Activated T-cell treated with anti-CD3 and anti-CD28 coated beads, Interleukin-2, amount 50 U/mL, for 24 hours (primary cell): ENCODE measurements around the gene CRYZ.
"Not testable (repeated sequence)": the region's sequence is repeated elsewhere in the genome, so short reads cannot be mapped to it uniquely, and the experiment has no call there.

Experiments
- DNase-seq: peaks from one replicate; pipeline ENCODE4 v3.0.0-alpha.2; 2020
- H3K27ac Mint-ChIP-seq: 2 replicates; pipeline ENCODE4 v1.8.0; 2020; ENCODE audit warnings: mild to moderate bottlenecking, mixed read lengths
- H3K27me3 Mint-ChIP-seq: 2 replicates; pipeline ENCODE4 v1.8.0; 2020; ENCODE audit warnings: mixed read lengths
- H3K36me3 Mint-ChIP-seq: 2 replicates; pipeline ENCODE4 v1.8.0; 2020; ENCODE audit warnings: low read depth, mixed read lengths
- H3K4me1 Mint-ChIP-seq: 2 replicates; pipeline ENCODE4 v1.8.0; 2020; ENCODE audit warnings: low read depth, mixed read lengths
- H3K4me3 Mint-ChIP-seq: 2 replicates; pipeline ENCODE4 v1.8.0; 2020; ENCODE audit warnings: mild to moderate bottlenecking, moderate library complexity, mixed read lengths
- H3K9me3 Mint-ChIP-seq: 2 replicates; pipeline ENCODE4 v1.8.0; 2020; ENCODE audit warnings: mixed read lengths

CRYZ gene, protein sequence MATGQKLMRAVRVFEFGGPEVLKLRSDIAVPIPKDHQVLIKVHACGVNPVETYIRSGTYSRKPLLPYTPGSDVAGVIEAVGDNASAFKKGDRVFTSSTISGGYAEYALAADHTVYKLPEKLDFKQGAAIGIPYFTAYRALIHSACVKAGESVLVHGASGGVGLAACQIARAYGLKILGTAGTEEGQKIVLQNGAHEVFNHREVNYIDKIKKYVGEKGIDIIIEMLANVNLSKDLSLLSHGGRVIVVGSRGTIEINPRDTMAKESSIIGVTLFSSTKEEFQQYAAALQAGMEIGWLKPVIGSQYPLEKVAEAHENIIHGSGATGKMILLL

DNA sequence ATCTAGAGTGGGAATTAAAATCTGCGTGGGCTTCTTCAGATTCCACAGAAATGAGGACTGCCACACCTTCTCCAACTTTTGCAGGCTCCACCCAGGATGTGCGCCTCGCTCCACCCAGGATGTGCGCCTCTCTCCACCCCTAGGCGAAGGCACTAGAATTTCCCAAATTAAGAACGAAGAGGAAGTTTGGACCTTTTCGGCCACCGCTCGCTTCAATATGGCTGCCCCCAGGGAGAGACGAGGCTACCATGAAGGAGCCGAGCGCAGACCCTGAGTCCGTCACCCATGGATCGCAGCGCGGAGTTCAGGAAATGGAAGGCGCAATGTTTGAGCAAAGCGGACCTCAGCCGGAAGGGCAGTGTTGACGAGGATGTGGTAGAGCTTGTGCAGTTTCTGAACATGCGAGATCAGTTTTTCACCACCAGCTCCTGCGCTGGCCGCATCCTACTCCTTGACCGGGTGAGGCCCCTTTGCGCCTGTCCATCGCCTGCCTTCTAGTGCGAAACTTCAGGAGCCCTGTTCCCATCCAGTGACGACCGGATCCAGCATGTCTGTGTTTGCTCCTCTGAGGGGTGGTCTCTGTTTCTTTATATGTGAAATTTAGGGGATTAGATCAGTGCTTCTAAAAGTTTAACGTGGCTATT, at the start of gene CRYZ, which contains the start of gene TYW3:
Gene CRYZ (minus strand): TSS at position 91 of the 644 bp plus-strand sequence. CDS start 8,229 bp downstream, outside the sequence.
Gene TYW3 (plus strand): TSS at position 193 of the 644 bp plus-strand sequence. CDS start 93 bp downstream, at position 286.
- Mint-ChIP-seq H3K27ac (peak within 1 kb of the TSS; percentile 98), H3K27me3 (no peaks in the 10 kb centered on the region), H3K36me3 (peaks cover 54% of the 10 kb centered on the region), H3K9me3 (no peaks in the 10 kb centered on the region), H3K4me1 (peaks cover 55% of the 10 kb centered on the region), H3K4me3 (peak within 1 kb of the TSS; percentile 94)
- DNase-seq: peak; percentile 88

DNA sequence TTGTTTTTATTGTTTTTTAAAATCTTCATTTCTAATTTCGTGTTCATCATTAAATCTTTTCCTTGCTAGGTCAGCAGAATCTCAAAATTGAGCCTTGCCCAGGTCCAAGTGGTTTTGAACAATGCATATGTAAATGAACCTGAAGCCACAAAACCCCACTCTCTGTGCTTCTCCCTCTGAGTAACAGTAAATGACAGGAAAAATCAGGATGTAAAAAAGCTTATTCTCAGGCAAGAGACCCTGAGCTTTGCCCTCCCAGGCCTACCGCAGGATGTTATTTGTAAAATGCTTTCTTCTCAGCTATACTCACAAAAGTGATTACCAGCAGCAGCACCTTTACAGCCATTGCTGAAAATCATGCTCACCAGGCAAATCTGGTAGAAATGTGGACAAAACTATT, 47.7 kb upstream of the CRYZ start:
- Mint-ChIP-seq H3K9me3 (no peaks in the 10 kb centered on the region), H3K27ac (no peak overlapping the region), H3K4me3 (no peak overlapping the region), H3K27me3 (peaks cover 28% of the 10 kb centered on the region), H3K4me1 (no peaks in the 10 kb centered on the region), H3K36me3 (no peaks in the 10 kb centered on the region)
- DNase-seq: no peak

DNA sequence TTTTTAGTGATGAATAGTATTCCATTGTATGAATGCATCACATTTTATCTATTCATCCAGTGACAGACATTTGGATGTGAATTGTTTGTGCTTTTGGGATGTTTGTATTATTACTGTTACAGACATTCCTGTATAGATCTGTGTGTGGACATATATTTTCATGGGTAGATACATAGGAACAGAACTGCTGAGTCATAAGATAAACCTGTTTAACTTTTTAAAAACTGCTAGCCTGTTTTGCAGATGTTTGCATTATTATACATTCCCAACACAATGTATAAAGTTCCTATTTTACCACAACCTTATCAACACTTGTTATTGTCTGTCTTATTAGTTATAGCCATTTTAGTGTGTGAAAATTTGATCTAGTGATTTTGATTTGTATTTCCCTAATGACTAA, 46.9 kb upstream of the CRYZ start:
- Mint-ChIP-seq H3K27me3 (peaks cover 28% of the 10 kb centered on the region), H3K27ac (no peak overlapping the region), H3K4me1 (no peaks in the 10 kb centered on the region), H3K9me3 (no peaks in the 10 kb centered on the region), H3K4me3 (no peak overlapping the region), H3K36me3 (no peaks in the 10 kb centered on the region)
- no peak for DNase-seq

DNA sequence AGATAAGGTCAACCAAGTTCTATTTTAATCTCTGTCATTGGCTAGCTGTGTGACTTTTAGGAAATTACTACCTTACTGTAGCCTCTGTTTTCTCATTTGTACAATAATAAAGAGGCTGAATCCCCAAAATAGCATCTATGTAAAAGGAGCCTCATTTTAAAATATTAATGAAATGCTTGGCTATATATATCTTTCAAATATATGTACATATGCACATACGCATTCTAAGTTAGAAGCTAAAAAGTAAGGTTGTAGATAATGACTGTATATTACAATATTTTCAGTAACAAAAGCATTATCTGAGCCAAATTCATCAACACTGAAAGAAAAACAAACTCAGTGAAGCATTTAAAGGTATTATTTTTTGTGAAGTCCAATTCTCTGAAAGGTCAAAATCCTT, 44.7 kb upstream of the CRYZ start:
- Mint-ChIP-seq H3K27me3 (peaks cover 32% of the 10 kb centered on the region), H3K27ac (no peak overlapping the region), H3K4me3 (no peak overlapping the region), H3K9me3 (no peaks in the 10 kb centered on the region), H3K36me3 (no peaks in the 10 kb centered on the region), H3K4me1 (no peaks in the 10 kb centered on the region)
- DNase-seq: no peak

DNA sequence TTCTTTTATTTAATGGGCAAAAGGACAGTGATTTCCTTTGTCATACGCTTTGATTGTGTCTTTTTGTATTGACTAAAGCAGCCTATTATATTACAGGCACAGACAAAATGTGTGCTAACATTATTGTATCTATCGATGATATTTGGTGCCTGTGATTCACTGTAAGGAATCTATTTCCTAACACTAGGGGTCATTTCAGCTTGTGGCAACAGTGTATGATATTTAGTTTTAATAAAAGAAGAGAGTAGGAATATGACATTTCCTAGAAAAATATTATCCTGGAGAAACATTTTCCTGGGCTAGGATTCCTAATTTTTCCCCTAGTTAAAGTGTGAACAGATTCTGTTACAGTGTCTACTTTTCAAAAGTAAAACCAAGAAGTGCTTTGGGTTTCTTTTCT, 42.9 kb upstream of the CRYZ start:
- Mint-ChIP-seq H3K27me3 (peaks cover 31% of the 10 kb centered on the region), H3K9me3 (no peaks in the 10 kb centered on the region)

DNA sequence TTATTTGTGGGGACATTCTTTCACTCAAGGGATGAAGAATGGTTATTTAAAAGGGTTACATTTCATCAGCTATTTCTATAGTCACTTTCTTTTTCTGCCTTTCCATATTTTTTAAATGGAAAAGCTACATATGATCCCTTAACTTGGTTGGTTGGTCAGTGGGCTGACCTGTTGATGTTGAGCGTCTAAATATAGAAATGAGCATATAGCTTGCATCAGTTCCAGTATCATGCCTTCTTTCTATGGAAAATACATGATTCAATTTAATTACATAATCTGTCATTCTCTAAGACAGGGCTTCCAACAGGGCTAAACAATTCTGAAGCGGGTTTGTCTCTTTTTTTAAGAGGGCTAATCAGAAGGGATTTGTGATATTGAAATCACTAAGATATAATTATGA, 40.7 kb upstream of the CRYZ start:
- H3K4me3 Mint-ChIP-seq: no peak overlapping the region
- no peaks in the 10 kb centered on the region for H3K4me1 Mint-ChIP-seq
- H3K27me3 Mint-ChIP-seq: peaks cover 22% of the 10 kb centered on the region
- no peak overlapping the region for H3K27ac Mint-ChIP-seq
- H3K9me3 Mint-ChIP-seq: no peaks in the 10 kb centered on the region
- H3K36me3 Mint-ChIP-seq: no peaks in the 10 kb centered on the region
- no peak for DNase-seq

More for the DNA sequence above, 42.9 kb upstream of the CRYZ start:
- H3K27ac Mint-ChIP-seq: no peak overlapping the region
- no peak for DNase-seq
- H3K36me3 Mint-ChIP-seq: no peaks in the 10 kb centered on the region
- H3K4me1 Mint-ChIP-seq: no peaks in the 10 kb centered on the region
- no peak overlapping the region for H3K4me3 Mint-ChIP-seq

DNA sequence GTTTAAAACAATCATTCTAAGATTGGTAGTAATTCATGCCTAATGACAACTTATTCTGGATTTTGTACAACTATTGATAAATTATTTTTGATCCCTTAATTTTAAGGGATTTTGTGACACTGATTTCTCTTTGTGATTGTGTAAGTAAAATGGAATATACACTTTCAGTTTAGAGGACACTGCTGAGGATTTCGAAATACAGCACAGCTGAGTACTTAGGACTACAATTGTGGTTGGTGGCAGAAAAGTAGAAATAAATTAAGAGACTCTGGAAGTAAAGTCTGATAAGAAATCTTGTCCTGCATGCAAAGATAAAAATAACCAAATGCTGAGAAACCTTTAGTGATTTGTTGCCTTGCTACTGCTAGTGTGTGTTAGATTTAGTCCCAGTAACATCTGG, 40.1 kb upstream of the CRYZ start:
- no peaks in the 10 kb centered on the region for H3K4me1 Mint-ChIP-seq
- peaks cover 16% of the 10 kb centered on the region for H3K27me3 Mint-ChIP-seq
- no peaks in the 10 kb centered on the region for H3K36me3 Mint-ChIP-seq
- H3K27ac Mint-ChIP-seq: no peak overlapping the region
- no peak for DNase-seq
- H3K9me3 Mint-ChIP-seq: no peaks in the 10 kb centered on the region
- H3K4me3 Mint-ChIP-seq: no peak overlapping the region

DNA sequence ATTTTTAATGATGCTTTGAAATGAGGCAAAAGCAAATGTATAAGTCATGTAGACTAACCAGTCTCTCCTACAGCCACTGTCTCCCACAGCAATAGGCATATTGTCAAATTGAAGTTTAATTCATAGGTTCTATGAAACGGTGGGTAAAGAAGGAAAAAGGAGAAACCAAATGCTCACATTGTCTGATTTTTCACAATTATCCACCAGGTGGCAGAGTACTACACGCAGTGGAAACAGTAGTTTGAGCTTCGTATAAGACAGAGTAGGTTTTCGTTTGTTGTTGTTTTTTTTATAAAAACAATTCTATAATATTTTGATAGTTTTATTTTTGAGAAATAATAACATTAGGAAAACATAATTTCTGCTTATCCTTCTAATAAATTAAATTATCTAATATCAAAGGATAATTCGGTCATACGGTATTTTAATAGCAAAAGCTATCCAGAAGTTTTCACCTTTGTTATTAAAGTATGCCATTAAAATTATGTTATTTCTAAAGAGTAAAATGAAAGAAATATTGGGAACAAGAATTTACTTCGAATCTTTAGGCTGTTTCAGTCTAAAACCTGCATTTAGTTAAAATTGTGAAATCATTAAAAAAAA, 39.2 kb upstream of the CRYZ start:
- DNase-seq: no peak
- H3K36me3 Mint-ChIP-seq: peaks cover 1% of the 10 kb centered on the region
- H3K27ac Mint-ChIP-seq: no peak overlapping the region
- no peaks in the 10 kb centered on the region for H3K4me1 Mint-ChIP-seq
- peaks cover 16% of the 10 kb centered on the region for H3K27me3 Mint-ChIP-seq
- H3K4me3 Mint-ChIP-seq: no peak overlapping the region
- H3K9me3 Mint-ChIP-seq: no peaks in the 10 kb centered on the region

DNA sequence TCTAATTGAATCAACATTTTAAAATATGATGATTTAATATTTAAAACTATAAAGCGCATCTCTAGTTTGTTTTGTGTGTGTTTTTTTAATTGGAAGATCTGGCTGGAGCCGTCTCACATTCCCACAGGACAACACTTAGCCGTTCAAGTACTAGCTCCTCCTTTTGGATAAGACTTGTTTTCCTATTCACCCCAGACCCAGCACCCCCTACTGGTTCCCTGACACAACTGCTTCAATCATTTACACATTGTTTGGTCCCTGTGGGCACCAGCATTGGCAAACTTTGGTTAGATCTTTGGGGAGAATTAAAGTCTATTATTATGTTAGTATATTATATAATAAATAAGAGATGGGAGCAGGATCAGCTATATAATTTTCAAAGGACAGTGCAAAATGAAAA, 34.6 kb upstream of the CRYZ start:
- Mint-ChIP-seq H3K4me3 (no peak overlapping the region), H3K27me3 (no peaks in the 10 kb centered on the region), H3K36me3 (peaks cover 37% of the 10 kb centered on the region), H3K9me3 (no peaks in the 10 kb centered on the region), H3K4me1 (peaks cover 12% of the 10 kb centered on the region), H3K27ac (no peak overlapping the region)
- DNase-seq: no peak

DNA sequence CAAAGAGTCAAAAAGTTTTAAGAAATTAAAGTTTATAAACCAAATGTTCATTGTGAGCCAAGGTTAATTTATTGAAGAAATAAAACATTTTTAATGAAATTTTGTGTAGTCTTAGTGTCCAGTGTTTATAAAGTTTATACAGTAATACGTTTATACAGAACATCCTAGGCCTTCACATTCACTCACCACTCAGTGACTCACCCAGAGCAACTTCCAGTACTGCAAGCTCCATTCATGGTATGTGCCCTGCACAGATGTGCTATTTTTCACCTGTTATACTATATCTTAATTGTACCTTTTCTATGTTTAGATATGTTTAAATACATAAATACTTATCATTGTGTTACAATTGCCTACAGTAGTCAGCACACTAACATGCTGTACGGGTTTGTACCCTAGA, 33.7 kb upstream of the CRYZ start:
- Mint-ChIP-seq H3K4me3 (no peak overlapping the region), H3K27me3 (no peaks in the 10 kb centered on the region), H3K9me3 (no peaks in the 10 kb centered on the region), H3K36me3 (peaks cover 46% of the 10 kb centered on the region), H3K4me1 (peaks cover 19% of the 10 kb centered on the region), H3K27ac (no peak overlapping the region)
- no peak for DNase-seq

DNA sequence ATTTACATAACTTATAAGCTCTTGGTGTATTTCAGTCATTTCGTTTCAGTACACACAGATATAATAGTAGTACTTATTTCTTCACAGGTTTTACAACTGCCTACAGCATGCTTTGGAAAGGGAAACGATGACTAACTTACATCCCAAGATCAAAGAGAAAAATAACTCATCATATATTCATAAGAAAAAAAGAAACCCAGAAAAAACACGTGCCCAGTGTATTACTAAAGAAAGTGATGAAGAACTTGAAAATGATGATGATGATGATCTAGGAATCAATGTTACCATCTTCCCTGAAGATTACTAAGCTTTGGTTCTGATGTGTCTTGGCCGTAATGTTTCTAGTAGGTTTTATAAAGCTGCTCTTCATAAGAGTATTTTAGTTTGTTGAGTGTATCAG, 31.0 kb upstream of the CRYZ start:
- Mint-ChIP-seq H3K27me3 (no peaks in the 10 kb centered on the region), H3K4me1 (peaks cover 22% of the 10 kb centered on the region), H3K36me3 (peaks cover 74% of the 10 kb centered on the region), H3K9me3 (no peaks in the 10 kb centered on the region), H3K4me3 (no peak overlapping the region), H3K27ac (peak overlapping the region; percentile 60)
- DNase-seq: no peak

DNA sequence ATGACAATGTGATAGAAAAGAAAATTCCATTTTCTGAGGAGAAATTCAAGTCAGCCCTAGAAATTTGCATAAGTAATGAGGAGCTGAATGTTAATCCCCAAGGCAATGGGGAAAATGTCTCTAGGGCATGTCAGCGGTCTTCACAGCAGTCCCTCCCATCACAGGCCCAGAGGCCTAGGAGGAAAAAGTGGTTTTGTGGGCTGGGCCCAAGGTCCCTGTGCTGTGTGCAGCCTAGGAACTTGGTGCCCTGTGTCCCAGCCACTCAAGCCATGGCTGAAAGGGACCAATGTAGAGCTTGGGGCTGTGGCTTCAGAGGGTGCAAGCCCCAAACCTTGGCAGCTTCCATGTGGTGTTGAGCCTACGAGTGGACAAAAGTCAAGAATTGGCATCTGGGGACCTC, 23.8 kb upstream of the CRYZ start:
- peaks cover 22% of the 10 kb centered on the region for H3K4me1 Mint-ChIP-seq
- not testable (repeated sequence) for H3K27me3 Mint-ChIP-seq, DNase-seq, H3K27ac Mint-ChIP-seq, H3K4me3 Mint-ChIP-seq
- peaks cover 26% of the 10 kb centered on the region for H3K9me3 Mint-ChIP-seq
- peaks cover 94% of the 10 kb centered on the region for H3K36me3 Mint-ChIP-seq

DNA sequence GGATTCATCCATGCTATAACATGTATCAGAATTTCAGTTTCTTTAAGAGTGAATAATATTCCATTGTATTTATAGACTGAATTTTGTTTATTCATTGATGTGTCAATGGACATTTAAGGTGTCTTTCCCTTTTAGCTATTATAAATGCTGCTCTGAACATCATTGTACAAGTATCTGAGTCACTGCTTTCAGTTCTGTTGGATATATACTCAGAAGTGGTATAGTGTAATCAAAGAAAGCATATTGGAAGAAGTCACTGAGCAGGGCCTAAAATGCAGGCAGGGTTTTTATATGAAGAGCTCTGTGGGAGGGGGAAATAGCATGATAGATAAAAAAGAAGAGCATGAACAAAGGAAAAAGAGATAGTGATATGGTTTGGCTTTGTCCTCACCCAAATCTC, 22.6 kb upstream of the CRYZ start:
- H3K4me1 Mint-ChIP-seq: peaks cover 21% of the 10 kb centered on the region
- peak overlapping the region; percentile 20 for H3K27ac Mint-ChIP-seq
- peaks cover 26% of the 10 kb centered on the region for H3K9me3 Mint-ChIP-seq
- no peaks in the 10 kb centered on the region for H3K27me3 Mint-ChIP-seq
- no peak for DNase-seq
- H3K4me3 Mint-ChIP-seq: no peak overlapping the region
- peaks cover 94% of the 10 kb centered on the region for H3K36me3 Mint-ChIP-seq

DNA sequence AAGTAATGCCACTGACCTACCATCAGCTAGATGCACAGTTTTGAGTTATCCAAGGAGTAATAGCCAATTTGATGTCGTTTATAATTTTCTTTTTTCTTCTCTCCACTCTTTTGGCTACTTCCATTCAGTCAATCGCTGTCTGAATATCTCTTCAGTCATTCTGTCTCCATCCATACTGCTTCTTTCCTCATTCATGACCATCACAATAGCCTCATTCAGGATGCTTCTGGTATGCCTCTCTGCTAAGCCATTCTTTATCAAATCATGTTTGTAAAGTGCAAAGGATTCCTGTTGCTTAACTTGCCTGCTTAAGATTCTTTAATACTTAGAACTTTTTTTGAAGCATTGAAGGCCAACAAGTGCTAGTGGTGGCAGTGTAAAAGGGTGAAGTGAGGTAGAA, 20.3 kb upstream of the CRYZ start:
- Mint-ChIP-seq H3K4me3 (no peak overlapping the region), H3K36me3 (peaks cover 97% of the 10 kb centered on the region), H3K4me1 (peaks cover 21% of the 10 kb centered on the region), H3K27ac (no peak overlapping the region), H3K9me3 (peaks cover 25% of the 10 kb centered on the region), H3K27me3 (no peaks in the 10 kb centered on the region)
- DNase-seq: no peak

DNA sequence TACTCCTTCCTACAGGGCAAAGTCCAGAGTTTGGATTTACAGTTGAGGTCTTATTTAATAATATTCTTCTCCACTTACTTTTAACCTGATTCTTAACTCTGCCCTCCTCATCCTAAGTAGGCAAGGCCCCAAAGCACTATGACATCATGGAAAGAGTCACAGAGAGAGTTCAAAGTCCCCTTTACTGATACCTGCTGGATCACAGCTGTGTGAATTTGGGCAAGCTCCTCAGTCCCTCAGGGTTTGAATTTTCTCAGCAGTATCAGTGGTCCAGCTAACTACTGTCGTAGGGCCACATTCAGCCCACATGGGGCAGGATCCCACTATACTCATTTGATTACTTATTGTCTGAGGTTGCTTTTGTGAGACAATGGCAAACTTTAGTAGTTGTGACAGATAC, 16.1 kb upstream of the CRYZ start:
- Mint-ChIP-seq H3K27ac (peak overlapping the region; percentile 11), H3K4me3 (no peak overlapping the region), H3K9me3 (peaks cover 7% of the 10 kb centered on the region), H3K4me1 (peaks cover 11% of the 10 kb centered on the region), H3K36me3 (peaks cover 91% of the 10 kb centered on the region), H3K27me3 (no peaks in the 10 kb centered on the region)
- DNase-seq: no peak
